K562 (cell line): ENCODE results near the gene TUBE1. TPM values are rescaled to one million over a fixed set of nuclear protein-coding genes. Genes with fewer than 3 reads are reported as not detected.

Source experiments
- ATAC-seq: fragments of 200-7000 bp; cut with Tn5 transposase; 3 replicates; pipeline ENCODE4 v1.9.1; 2020; ENCODE audit warnings: moderate library complexity
- BruUV-seq: library from RNA; stranded (reverse); fragments of 400-500 nt; replicated peaks from 2 replicates; lab custom pipeline; 2021; lab: Mats Ljungman, UMichigan
- CTCF ChIA-PET: fragments of 300-600 bp; formaldehyde crosslinking; extraction: SDS; loops from one replicate; lab custom pipeline; 2021; ENCODE audit warnings: low intra/inter-chr PET ratio; lab: Yijun Ruan, JAX
- POLR2A ChIA-PET: fragments of 300-600, 350-650 bp; sonication (Branson Sonifier 250); formaldehyde crosslinking; extraction: SDS; loops from one replicate; lab custom pipeline; 2021; ENCODE audit warnings: antibody characterized with exemption, inconsistent platforms; lab: Yijun Ruan, JAX
- DNase-seq, 4 experiments: peaks; one replicate each; pipeline versions ENCODE4 v3.0.0 to v3.0.0-alpha.2; 2011 to 2018; ENCODE audit warnings: low spot score in 3 of 4, mixed read lengths in 3 of 4; ENCODE audit errors: extremely low read depth in 1 of 4
- FAIRE-seq: peaks from 2 replicates; lab custom pipeline; 2011; peaks lifted over from hg19 to GRCh38; lab: Jason Lieb, UNC
- H2AFZ ChIP-seq: 2 replicates; pipeline ENCODE4 v1.6.0; 2011; ENCODE audit warnings: low read depth, low read length, control low read depth, inconsistent platforms
- H3K27ac ChIP-seq: fragments of 200-600 bp; 3 replicates; pipeline ENCODE4 v1.8.0; 2011; ENCODE audit warnings: low read depth, mild to moderate bottlenecking, control low read depth, inconsistent platforms, low read length, moderate library complexity, mixed read lengths; ENCODE audit errors: extremely low read depth
- H3K27me3 ChIP-seq, 2 experiments: fragments of 300-600 bp in 1 of 2; 2 replicates in 1 of 2; 3 replicates in 1 of 2; pipeline versions ENCODE4 v1.6.0 to v1.8.0; 2011; ENCODE audit warnings: inconsistent platforms in 2 of 2, low read length in 2 of 2, mild to moderate bottlenecking in 1 of 2, mixed read lengths in 1 of 2, moderate library complexity in 1 of 2; ENCODE audit not compliant: control insufficient read depth in 2 of 2, insufficient read depth in 2 of 2
- H3K36me3 ChIP-seq: fragments of 300-600 bp; 3 replicates; pipeline ENCODE4 v1.8.0; 2011; ENCODE audit warnings: mild to moderate bottlenecking, low read length, inconsistent platforms; ENCODE audit not compliant: control insufficient read depth, insufficient read depth
- H3K4me1 ChIP-seq, 2 experiments: fragments of 200-600 bp in 1 of 2; replicated peaks in 1 of 2; 2 replicates in 1 of 2; 3 replicates in 1 of 2; pipeline versions ENCODE4 v1.5.1 to v1.8.0; 2011; ENCODE audit warnings: inconsistent platforms in 2 of 2, low read length in 2 of 2, mild to moderate bottlenecking in 1 of 2, mixed read lengths in 1 of 2, moderate library complexity in 1 of 2; ENCODE audit not compliant: control insufficient read depth in 2 of 2, insufficient read depth in 2 of 2
- H3K4me2 ChIP-seq: 2 replicates; pipeline ENCODE4 v1.6.1; 2011; ENCODE audit warnings: low read length, control low read depth, inconsistent platforms, mixed read lengths; ENCODE audit not compliant: insufficient read depth
- H3K4me3 ChIP-seq: fragments of 200-600 bp; sonication (generic), shearing (Covaris generic); 2 replicates; pipeline ENCODE4 v1.5.1; 2016; ENCODE audit warnings: control low read depth, inconsistent platforms
- H3K79me2 ChIP-seq: fragments of 200-600 bp; 3 replicates; pipeline ENCODE4 v1.8.0; 2011; ENCODE audit warnings: low read length, inconsistent platforms; ENCODE audit not compliant: control insufficient read depth, insufficient read depth
- H3K9ac ChIP-seq, 2 experiments: 2 replicates each; pipeline versions ENCODE4 v1.6.0 to v1.6.1; 2011; ENCODE audit warnings: low read depth in 2 of 2, low read length in 2 of 2, control low read depth in 1 of 2, inconsistent platforms in 1 of 2, mild to moderate bottlenecking in 1 of 2, mixed read lengths in 1 of 2; ENCODE audit not compliant: insufficient read depth in 1 of 2
- H3K9me1 ChIP-seq: one replicate; pipeline ENCODE4 v1.6.0; 2011; ENCODE audit warnings: inconsistent platforms, mild to moderate bottlenecking, low read length, moderate library complexity; ENCODE audit not compliant: control insufficient read depth, insufficient read depth
- H3K9me3 ChIP-seq: replicated peaks from 2 replicates; pipeline ENCODE4 v1.5.1; 2011; ENCODE audit warnings: low read depth, low read length, inconsistent platforms; ENCODE audit not compliant: control insufficient read depth, insufficient read depth
- H4K20me1 ChIP-seq: replicated peaks from 2 replicates; pipeline ENCODE4 v1.6.1; 2011; ENCODE audit warnings: low read length, inconsistent platforms, mixed read lengths; ENCODE audit not compliant: control insufficient read depth, insufficient read depth
- HOMEZ ChIP-seq: fragments of 250-450 bp; sonication (Bioruptor Pico); IDR thresholded peaks from 2 replicates; pipeline ENCODE4 v1.4.0; 2020; ENCODE audit warnings: mild to moderate bottlenecking, moderate library complexity
- NR2C1 ChIP-seq, 2 experiments: fragments of 450-650 bp; IDR thresholded peaks; 2 replicates each; pipeline ENCODE4 v1.6.1; 2017; ENCODE audit warnings: mild to moderate bottlenecking in 2 of 2, antibody characterized with exemption in 1 of 2, inconsistent platforms in 1 of 2, missing compliant biosample characterization in 1 of 2, missing genetic modification characterization in 1 of 2
- NR2C2 ChIP-seq, 2 experiments: fragments of 200-800 bp in 1 of 2; sonication (Bioruptor generic) in 1 of 2; sonication (generic) in 1 of 2; formaldehyde crosslinking in 1 of 2; IDR thresholded peaks; 2 replicates each; pipeline versions ENCODE4 v1.6.1 to v1.8.0; 2016 to 2022; ENCODE audit warnings: mild to moderate bottlenecking in 1 of 2, missing compliant biosample characterization in 1 of 2, missing genetic modification characterization in 1 of 2, missing genetic modification reagents in 1 of 2
- SPI1 ChIP-seq: IDR thresholded peaks from 2 replicates; pipeline ENCODE4 v1.6.1; 2011; ENCODE audit warnings: low read depth, low read length, control low read depth, borderline replicate concordance
- SREBF1 ChIP-seq: fragments of 150-350 bp; IDR thresholded peaks from 2 replicates; pipeline ENCODE4 v1.6.1; 2014; ENCODE audit warnings: antibody characterized with exemption, low read depth, low read length, borderline replicate concordance
- WGBS: fragments of 100-300 bp; shearing (Covaris generic); methylation state at CpG from one replicate; pipeline ENCODE4 v1.1.6; 2016; ENCODE audit warnings: low coverage, mixed read lengths; ENCODE audit not compliant: insufficient coverage; ENCODE audit errors: missing lambda C conversion rate; 5-methylcytosine and 5-hydroxymethylcytosine counted together
- in situ Hi-C: fragments of 300-500 bp; cut with MboI; formaldehyde crosslinking; loops from 4 replicates; pipeline ENCODE4 v1.15.0; 2018; ENCODE audit warnings: inconsistent platforms, mixed read lengths
- intact Hi-C: fragments of 100-400 bp; cut with micrococcal nuclease; formaldehyde crosslinking; loops from 2 replicates; pipeline ENCODE4 v1.14.2; 2022
- polyA plus RNA-seq, 8 experiments: library from polyadenylated mRNA; depleted of rRNA in 4 of 8; stranded (reverse) in 5 of 8; unstranded in 3 of 8; fragments of >200 nt; fragmentation: Nextera tagmentation in 2 of 8; fragmentation: Illumina TruSeq in 1 of 8; extraction: Ambion mirVana in 2 of 8; extraction: Trizol in 1 of 8; gene quantifications; 2 replicates each; pipeline versions ENCODE4 v1.2.1 to v1.2.3, GENCODE V29; 2011 to 2014; ENCODE audit warnings: inconsistent platforms in 1 of 8, missing spikeins in 1 of 8
- total RNA-seq, 7 experiments: library from RNA; depleted of rRNA in 6 of 7; stranded (reverse); fragments of >200 nt in 6 of 7; fragmentation: Illumina TruSeq in 2 of 7; extraction: Trizol in 2 of 7; gene quantifications; 2 replicates each; pipeline versions ENCODE4 v1.2.1 to v1.2.3, GENCODE V29; 2011 to 2021; ENCODE audit warnings: low replicate concordance in 1 of 7
- TF ChIP-seq, protein P1 (sequence below): fragments of 450-650 bp; formaldehyde crosslinking; IDR thresholded peaks from 2 replicates; pipeline ENCODE4 v1.4.0; 2022; ENCODE audit warnings: mild to moderate bottlenecking, moderate library complexity

TUBE1 gene
- total and polyA plus RNA-seq, 9 of the 15 experiments (the other 6 are each of a cell fraction or from before 2014, with no cell fraction given): 18.9 to 58.4 (median 30.8) TPM

DNA sequence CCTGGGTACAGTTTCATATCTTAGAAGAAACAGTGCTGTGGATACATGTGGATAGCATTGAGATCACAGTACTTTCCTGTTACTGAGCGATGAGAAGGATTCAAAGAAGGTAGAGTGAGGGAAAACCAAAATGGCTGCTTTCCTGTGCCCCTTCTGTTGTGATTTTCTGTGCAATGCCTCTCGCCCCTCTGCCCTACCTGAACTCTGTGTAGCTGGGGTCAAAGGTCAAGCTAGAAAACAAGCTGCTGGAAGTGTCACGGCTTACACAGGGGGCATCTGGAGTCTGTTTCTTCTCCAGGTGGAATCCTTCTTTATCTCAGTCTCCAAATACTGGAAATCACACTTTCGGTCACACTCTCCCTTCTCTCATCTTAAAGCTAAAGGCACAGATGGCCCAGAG, 60.3 kb downstream of the TUBE1 start:
- ChIA-PET CTCF (no interaction called here), POLR2A (interaction anchor here (1.1 kb wide), 1 partner anchor 16 kb away, joined by 3 read pairs; no protein-coding TSS in a partner anchor)
- Histone ChIP-seq H3K4me2 (no peak overlapping the region), H4K20me1 (no peaks in the 10 kb centered on the region), H3K27ac (no peak overlapping the region), H3K4me3 (no peak overlapping the region), H3K9me1 (no peaks in the 10 kb centered on the region), H3K79me2 (no peaks in the 10 kb centered on the region), H3K4me1 (no peaks in the 10 kb centered on the region), H3K36me3 (no peaks in the 10 kb centered on the region), H3K9ac (no peak overlapping the region), H3K27me3 (peaks cover 6 to 11% of the 10 kb centered on the region in 2 experiments; a peak in 4 of 5 replicates), H2AFZ (no peak overlapping the region), H3K9me3 (no peaks in the 10 kb centered on the region)
- DNase-seq: no peak
- ATAC-seq: no peak
- intact Hi-C loops: no loop called here
- no peak for FAIRE-seq
- 19% methylated on average over 4 of the region's 4 CpGs for WGBS
- in situ Hi-C loops: no loop called here
- BruUV-seq: no TSS peak
- TF ChIP-seq SREBF1 (no peak), HOMEZ (CRISPR knock-in tag) (no peak), SPI1 (no peak), NR2C1 (IDR thresholded peaks at IDR 0.05) (peak; percentile 33; the same call in 1 of the 2 replicates), NR2C1 (tag; IDR thresholded peaks at IDR 0.05) (peak; percentile 67), NR2C2 (CRISPR knock-in tag; IDR thresholded peaks at IDR 0.05) (no peak), NR2C2 (tag; IDR thresholded peaks at IDR 0.05) (0 out of 2 replicates have a peak, but pooled peaks have one; percentile 13)
- TF ChIP-seq, protein P1, sequence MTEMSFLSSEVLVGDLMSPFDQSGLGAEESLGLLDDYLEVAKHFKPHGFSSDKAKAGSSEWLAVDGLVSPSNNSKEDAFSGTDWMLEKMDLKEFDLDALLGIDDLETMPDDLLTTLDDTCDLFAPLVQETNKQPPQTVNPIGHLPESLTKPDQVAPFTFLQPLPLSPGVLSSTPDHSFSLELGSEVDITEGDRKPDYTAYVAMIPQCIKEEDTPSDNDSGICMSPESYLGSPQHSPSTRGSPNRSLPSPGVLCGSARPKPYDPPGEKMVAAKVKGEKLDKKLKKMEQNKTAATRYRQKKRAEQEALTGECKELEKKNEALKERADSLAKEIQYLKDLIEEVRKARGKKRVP (CRISPR knock-in tag): no peak
